HepG2 (cell line): Measurements from ENCODE around the gene TUBB4A. TPM values are rescaled to one million over a fixed set of nuclear protein-coding genes. Genes with fewer than 3 reads are reported as not detected.
A peak's percentile ranks its signal among the peaks of the same experiment; 100 is the strongest.

ENCODE experiments used
- FOXJ3 ChIP-seq: sonication (generic); formaldehyde crosslinking; IDR thresholded peaks from 2 replicates; pipeline ENCODE4 v1.4.0; 2020; ENCODE audit warnings: missing genetic modification reagents, mild to moderate bottlenecking, borderline replicate concordance
- HOMEZ ChIP-seq: IDR thresholded peaks from 2 replicates; pipeline ENCODE4 v1.6.1; 2016; ENCODE audit warnings: low read depth
- JDP2 ChIP-seq: sonication (generic); formaldehyde crosslinking; IDR thresholded peaks from 2 replicates; pipeline ENCODE4 v1.8.1; 2022; ENCODE audit warnings: missing genetic modification reagents, borderline replicate concordance
- MXD1 ChIP-seq: sonication (generic); formaldehyde crosslinking; IDR thresholded peaks from 2 replicates; pipeline ENCODE4 v1.4.0; 2020; ENCODE audit warnings: mild to moderate bottlenecking, missing genetic modification reagents
- NFIC ChIP-seq: IDR thresholded peaks from 2 replicates; pipeline ENCODE4 v1.6.1; 2012; ENCODE audit warnings: mild to moderate bottlenecking, low read length, inconsistent platforms
- PHB2 ChIP-seq: fragments of 450-650 bp; IDR thresholded peaks from 2 replicates; pipeline ENCODE4 v1.6.1; 2018; ENCODE audit not compliant: partially characterized antibody
- SNAI1 ChIP-seq: sonication (generic); formaldehyde crosslinking; IDR thresholded peaks from 2 replicates; pipeline ENCODE4 v1.5.0; 2020; ENCODE audit warnings: mild to moderate bottlenecking, missing genetic modification reagents, borderline replicate concordance
- XBP1 ChIP-seq: sonication (generic); formaldehyde crosslinking; IDR thresholded peaks from 2 replicates; pipeline ENCODE4 v1.5.0; 2020; ENCODE audit warnings: missing genetic modification reagents
- ZBTB46 ChIP-seq: sonication (generic); formaldehyde crosslinking; IDR thresholded peaks from 2 replicates; pipeline ENCODE4 v1.4.0; 2020; ENCODE audit warnings: mild to moderate bottlenecking, missing genetic modification reagents, borderline replicate concordance
- ZFP62 ChIP-seq: sonication (generic); formaldehyde crosslinking; IDR thresholded peaks from 2 replicates; pipeline ENCODE4 v1.4.0; 2020; ENCODE audit warnings: missing genetic modification reagents
- ZNF20 ChIP-seq: sonication (generic); formaldehyde crosslinking; IDR thresholded peaks from 2 replicates; pipeline ENCODE4 v1.4.0; 2020; ENCODE audit warnings: mild to moderate bottlenecking, moderate library complexity, missing genetic modification reagents
- ZNF354B ChIP-seq: sonication (generic); formaldehyde crosslinking; IDR thresholded peaks from 2 replicates; pipeline ENCODE4 v1.8.0; 2022; ENCODE audit warnings: mild to moderate bottlenecking, missing genetic modification reagents
- ZNF460 ChIP-seq: sonication (generic); formaldehyde crosslinking; IDR thresholded peaks from 2 replicates; pipeline ENCODE4 v1.5.1; 2020; ENCODE audit warnings: missing genetic modification reagents, mild to moderate bottlenecking, borderline replicate concordance
- ZNF572 ChIP-seq: sonication (generic); formaldehyde crosslinking; IDR thresholded peaks from 2 replicates; pipeline ENCODE4 v1.5.1; 2020; ENCODE audit warnings: mild to moderate bottlenecking, missing genetic modification reagents
- ZNF75D ChIP-seq: sonication (generic); formaldehyde crosslinking; IDR thresholded peaks from 2 replicates; pipeline ENCODE4 v1.8.1; 2023; ENCODE audit warnings: missing genetic modification reagents, mild to moderate bottlenecking, borderline replicate concordance
- ZXDC ChIP-seq: sonication (generic); formaldehyde crosslinking; IDR thresholded peaks from 2 replicates; pipeline ENCODE4 v1.5.0; 2020; ENCODE audit warnings: mild to moderate bottlenecking, missing genetic modification reagents
- polyA plus RNA-seq, 8 experiments: library from polyadenylated mRNA; depleted of rRNA in 3 of 8; stranded (reverse) in 7 of 8; unstranded in 1 of 8; fragments of >200 nt; fragmentation: Illumina TruSeq in 4 of 8; extraction: Trizol in 4 of 8; gene quantifications; 2 replicates each; pipeline versions ENCODE4 v1.2.1 to v1.2.3, GENCODE V29; 2011 to 2016; ENCODE audit warnings: low read depth in 4 of 8, missing spikeins in 1 of 8, mixed read lengths in 1 of 8; ENCODE audit not compliant: insufficient read depth in 1 of 8
- total RNA-seq, 5 experiments: library from RNA; depleted of rRNA; stranded (reverse); fragments of >200 nt; fragmentation: Illumina TruSeq; extraction: Trizol; gene quantifications; 2 replicates each; pipeline ENCODE4 v1.2.3, GENCODE V29; 2016; ENCODE audit warnings: low read depth in 1 of 5
- TF ChIP-seq, protein P1 (sequence below): sonication (generic); formaldehyde crosslinking; IDR thresholded peaks from 2 replicates; pipeline ENCODE4 v1.4.0; 2020; ENCODE audit warnings: missing genetic modification reagents
- TF ChIP-seq, protein P2 (sequence below): sonication (generic); formaldehyde crosslinking; IDR thresholded peaks from 2 replicates; pipeline ENCODE4 v1.8.1; 2023; ENCODE audit warnings: mild to moderate bottlenecking, missing genetic modification reagents

TUBB4A gene
- total and polyA plus RNA-seq, 2 of the 13 experiments (the other 11 are each of a cell fraction or from before 2014, with no cell fraction given) = not detected

DNA sequence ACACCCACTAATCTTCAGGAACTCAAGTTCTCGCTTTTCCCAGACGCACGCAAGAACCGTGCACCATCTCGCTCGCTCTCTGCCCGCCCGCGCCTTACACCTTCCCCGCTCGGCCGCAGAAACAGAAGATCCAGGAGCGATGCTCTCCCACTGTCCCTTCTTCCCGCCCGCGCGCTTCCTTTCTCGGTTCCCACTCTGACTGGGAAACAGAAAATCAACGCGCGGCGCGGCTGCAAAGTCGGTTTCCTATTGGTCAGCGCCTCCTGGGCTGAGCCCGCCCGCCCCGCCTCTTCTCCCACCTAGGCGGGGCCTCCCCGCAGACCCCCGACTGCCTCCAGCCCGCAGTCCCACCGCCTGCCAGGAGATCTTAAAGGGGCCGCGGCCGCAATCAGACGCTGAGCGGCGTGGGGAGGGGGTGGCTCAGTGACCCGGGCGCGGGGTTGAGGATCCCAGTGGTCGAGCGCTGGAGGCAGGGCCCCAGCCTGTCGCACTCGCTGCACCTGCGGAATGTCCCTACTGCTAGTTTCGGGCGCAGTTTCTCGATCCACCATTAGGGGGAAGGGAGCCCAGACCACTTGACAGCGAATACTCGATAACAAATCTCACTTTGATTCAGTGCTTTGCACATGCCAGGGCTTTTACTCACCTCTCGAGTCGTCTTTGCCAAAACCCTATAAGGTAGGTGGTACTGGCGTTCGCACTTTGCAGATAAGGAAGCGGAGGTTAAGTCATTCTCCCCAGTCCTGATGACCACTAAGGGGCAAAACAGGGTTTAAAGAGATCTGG, 41.8 kb downstream of the TUBB4A start (continued):
- 0 out of 2 replicates have a peak, but pooled peaks have one; percentile 25 for TF ChIP-seq ZBTB46 (CRISPR knock-in tag)
- TF ChIP-seq ZNF354B (CRISPR knock-in tag) = no peak
- no peak for TF ChIP-seq NFIC
- no peak for TF ChIP-seq XBP1 (CRISPR knock-in tag)
- TF ChIP-seq, protein P1, sequence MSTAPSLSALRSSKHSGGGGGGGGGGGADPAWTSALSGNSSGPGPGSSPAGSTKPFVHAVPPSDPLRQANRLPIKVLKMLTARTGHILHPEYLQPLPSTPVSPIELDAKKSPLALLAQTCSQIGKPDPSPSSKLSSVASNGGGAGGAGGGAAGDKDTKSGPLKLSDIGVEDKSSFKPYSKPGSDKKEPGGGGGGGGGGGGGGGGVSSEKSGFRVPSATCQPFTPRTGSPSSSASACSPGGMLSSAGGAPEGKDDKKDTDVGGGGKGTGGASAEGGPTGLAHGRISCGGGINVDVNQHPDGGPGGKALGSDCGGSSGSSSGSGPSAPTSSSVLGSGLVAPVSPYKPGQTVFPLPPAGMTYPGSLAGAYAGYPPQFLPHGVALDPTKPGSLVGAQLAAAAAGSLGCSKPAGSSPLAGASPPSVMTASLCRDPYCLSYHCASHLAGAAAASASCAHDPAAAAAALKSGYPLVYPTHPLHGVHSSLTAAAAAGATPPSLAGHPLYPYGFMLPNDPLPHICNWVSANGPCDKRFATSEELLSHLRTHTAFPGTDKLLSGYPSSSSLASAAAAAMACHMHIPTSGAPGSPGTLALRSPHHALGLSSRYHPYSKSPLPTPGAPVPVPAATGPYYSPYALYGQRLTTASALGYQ (CRISPR knock-in tag) = 0 out of 2 replicates have a peak, but pooled peaks have one; percentile 64
- TF ChIP-seq HOMEZ = no peak
- TF ChIP-seq, protein P2, sequence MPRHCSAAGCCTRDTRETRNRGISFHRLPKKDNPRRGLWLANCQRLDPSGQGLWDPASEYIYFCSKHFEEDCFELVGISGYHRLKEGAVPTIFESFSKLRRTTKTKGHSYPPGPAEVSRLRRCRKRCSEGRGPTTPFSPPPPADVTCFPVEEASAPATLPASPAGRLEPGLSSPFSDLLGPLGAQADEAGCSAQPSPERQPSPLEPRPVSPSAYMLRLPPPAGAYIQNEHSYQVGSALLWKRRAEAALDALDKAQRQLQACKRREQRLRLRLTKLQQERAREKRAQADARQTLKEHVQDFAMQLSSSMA = 0 out of 2 replicates have a peak, but pooled peaks have one; percentile 58
- TF ChIP-seq ZNF75D (CRISPR knock-in tag) = no peak
- TF ChIP-seq ZNF460 (CRISPR knock-in tag) = no peak; the same call in 1 of the 2 replicates
- no peak for TF ChIP-seq ZFP62 (CRISPR knock-in tag)
- no peak for TF ChIP-seq ZXDC (CRISPR knock-in tag)
- TF ChIP-seq ZNF20 (CRISPR knock-in tag) = no peak
- no peak for TF ChIP-seq PHB2
- no peak for TF ChIP-seq SNAI1 (CRISPR knock-in tag)
- TF ChIP-seq FOXJ3 (CRISPR knock-in tag) = no peak
- TF ChIP-seq MXD1 = no peak
- TF ChIP-seq ZNF572 = 0 out of 2 replicates have a peak, but pooled peaks have one; percentile 31
- TF ChIP-seq JDP2 = no peak
